Stimulated activated effector memory CD8-positive, alpha-beta T cell treated with anti-CD3 and anti-CD28 coated beads, Interleukin-12 subunit alpha, Interleukin-12 subunit beta, amount 100 ng/mL, for 72 hours (primary cell): ENCODE data around the gene KIF21A.

Experiments
- ATAC-seq: fragments of 150-1000 bp; cut with Tn5 transposase; 2 replicates; pipeline ENCODE4 v1.10.0; 2021
- DNase-seq, 2 donors: peaks; one replicate each; pipeline ENCODE4 v3.0.0; 2021 to 2022; ENCODE audit warnings: low spot score in 2 of 2
- H3K27ac Mint-ChIP-seq: one replicate; pipeline ENCODE4 v1.8.0; 2022; ENCODE audit warnings: mild to moderate bottlenecking, mixed read lengths
- H3K36me3 Mint-ChIP-seq: one replicate; pipeline ENCODE4 v1.8.0; 2022; ENCODE audit warnings: mild to moderate bottlenecking, mixed read lengths
- H3K4me1 Mint-ChIP-seq: one replicate; pipeline ENCODE4 v1.8.0; 2022; ENCODE audit warnings: mixed read lengths
- H3K4me3 Mint-ChIP-seq: one replicate; pipeline ENCODE4 v1.8.0; 2022; ENCODE audit warnings: mild to moderate bottlenecking, mixed read lengths
- H3K9me3 Mint-ChIP-seq: one replicate; pipeline ENCODE4 v1.8.0; 2022; ENCODE audit warnings: mixed read lengths

KIF21A gene

DNA sequence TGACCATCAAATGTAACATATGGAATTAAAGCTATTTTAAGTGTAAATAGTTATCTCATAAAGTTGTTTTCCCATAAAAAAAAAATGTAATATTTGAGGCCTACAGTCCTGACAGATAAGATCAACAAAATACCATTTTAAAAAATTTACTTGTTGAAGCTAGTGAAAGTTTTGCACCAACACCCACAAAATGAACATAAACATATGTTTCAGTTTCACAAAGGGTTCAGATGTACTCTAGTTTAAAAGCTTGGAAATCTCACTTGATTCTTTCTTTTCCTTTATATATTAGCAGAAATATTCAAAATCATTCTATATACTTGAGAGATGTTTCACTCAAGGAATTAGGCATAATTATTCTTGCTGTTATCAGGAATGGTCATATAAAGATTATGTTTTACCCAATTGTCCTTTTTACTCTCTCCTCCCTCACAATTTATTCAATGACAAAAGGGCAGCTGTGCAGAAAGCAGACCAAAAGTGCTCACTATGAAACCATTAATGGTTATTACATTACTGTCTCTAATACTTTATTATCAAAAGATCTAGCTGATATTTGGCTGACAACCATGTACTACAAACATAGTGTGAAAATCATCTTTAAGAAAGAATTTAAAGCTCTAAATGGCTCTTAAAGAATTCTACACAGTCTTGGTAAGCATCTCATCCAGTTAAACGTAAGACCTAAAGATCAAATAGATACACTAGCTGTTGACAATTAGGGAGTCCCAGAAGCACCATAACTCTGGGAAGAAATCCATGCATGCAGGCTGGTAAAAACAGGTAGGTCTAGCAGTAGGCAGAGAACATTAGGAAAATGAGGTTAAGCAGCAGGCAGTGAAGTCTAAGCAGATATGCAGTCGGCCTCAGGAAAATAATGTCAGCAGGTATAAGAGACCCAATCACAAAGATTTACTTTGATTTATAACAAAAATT lies 28.8 kb downstream of the KIF21A start:
- H3K9me3 Mint-ChIP-seq, result no peaks in the 10 kb centered on the region
- no peak overlapping the region for H3K4me3 Mint-ChIP-seq
- ATAC-seq (no peak), DNase-seq (no peak)
- H3K27ac Mint-ChIP-seq, result no peak overlapping the region
- peaks cover 11% of the 10 kb centered on the region for H3K36me3 Mint-ChIP-seq
- peaks cover 13% of the 10 kb centered on the region for H3K4me1 Mint-ChIP-seq

DNA sequence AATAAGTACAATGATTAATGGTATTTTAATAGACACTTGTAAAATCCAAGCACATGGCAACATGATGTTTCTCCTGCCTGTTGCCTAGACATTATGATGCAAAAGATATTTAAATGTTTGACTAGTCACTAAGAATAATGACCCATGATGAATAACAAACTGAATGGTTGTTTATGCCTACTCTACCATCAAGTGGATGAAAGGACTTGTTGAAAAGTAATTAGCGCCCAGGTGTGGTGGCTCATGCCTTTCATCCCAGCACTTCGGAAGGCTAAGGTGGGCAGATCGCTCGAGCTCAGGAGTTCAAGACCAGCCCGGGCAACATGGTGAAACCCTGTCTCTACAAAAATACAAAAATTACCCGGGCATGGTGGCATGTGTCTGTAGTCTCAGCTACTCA lies 30.7 kb downstream of the KIF21A start:
- Mint-ChIP-seq H3K9me3 (no peaks in the 10 kb centered on the region), H3K27ac (no peak overlapping the region), H3K36me3 (peaks cover 11% of the 10 kb centered on the region), H3K4me1 (peaks cover 26% of the 10 kb centered on the region), H3K4me3 (no peak overlapping the region)
- DNase-seq (no peak), ATAC-seq (no peak)

DNA sequence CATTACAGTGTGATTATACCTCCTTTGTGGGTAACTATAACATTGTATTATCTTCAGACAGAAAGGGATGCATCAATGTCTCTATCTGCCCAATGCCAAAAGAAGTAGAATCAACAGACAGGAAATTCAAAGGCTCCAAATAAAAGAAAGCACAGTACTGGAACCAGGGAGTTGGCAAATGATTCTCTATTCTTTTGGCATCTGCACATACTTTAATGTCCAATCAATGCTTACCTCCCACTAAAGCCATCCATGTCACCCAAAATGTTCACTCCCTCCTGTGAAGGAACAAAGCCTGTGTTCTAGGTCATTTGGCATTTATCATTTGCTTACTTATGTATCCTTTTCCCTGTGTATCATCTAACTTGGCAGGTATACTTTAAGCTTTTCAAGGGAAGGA lies 36.7 kb downstream of the KIF21A start:
- no peaks in the 10 kb centered on the region for H3K9me3 Mint-ChIP-seq
- no peaks in the 10 kb centered on the region for H3K36me3 Mint-ChIP-seq
- peaks cover 34% of the 10 kb centered on the region for H3K4me1 Mint-ChIP-seq
- H3K27ac Mint-ChIP-seq, result peak overlapping the region; percentile 7
- DNase-seq (no peak), ATAC-seq (no peak)
- H3K4me3 Mint-ChIP-seq, result peak overlapping the region; percentile 6

DNA sequence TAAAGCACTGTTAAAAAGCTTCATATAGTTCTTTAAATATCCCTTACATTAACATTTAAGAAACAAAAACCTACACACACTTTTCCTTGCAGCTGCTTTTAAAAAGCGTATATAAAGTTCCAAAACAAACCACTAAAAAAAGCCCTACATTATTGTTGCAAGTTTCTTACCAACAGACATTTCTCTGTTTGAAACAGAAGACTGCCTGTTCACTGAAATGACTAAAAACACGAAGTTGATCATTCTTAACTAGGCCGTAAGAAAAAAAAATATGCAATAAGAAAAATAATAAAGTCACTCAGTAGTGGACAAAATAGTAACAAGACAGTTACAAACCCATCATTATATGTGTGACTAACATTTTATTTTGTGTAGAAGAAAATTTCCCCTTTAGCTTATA lies 37.3 kb downstream of the KIF21A start:
- ATAC-seq (peak; percentile 70), DNase-seq (no peak)
- H3K9me3 Mint-ChIP-seq, result no peaks in the 10 kb centered on the region
- peaks cover 34% of the 10 kb centered on the region for H3K4me1 Mint-ChIP-seq
- H3K27ac Mint-ChIP-seq, result no peak overlapping the region
- no peaks in the 10 kb centered on the region for H3K36me3 Mint-ChIP-seq
- H3K4me3 Mint-ChIP-seq, result peak overlapping the region; percentile 6

DNA sequence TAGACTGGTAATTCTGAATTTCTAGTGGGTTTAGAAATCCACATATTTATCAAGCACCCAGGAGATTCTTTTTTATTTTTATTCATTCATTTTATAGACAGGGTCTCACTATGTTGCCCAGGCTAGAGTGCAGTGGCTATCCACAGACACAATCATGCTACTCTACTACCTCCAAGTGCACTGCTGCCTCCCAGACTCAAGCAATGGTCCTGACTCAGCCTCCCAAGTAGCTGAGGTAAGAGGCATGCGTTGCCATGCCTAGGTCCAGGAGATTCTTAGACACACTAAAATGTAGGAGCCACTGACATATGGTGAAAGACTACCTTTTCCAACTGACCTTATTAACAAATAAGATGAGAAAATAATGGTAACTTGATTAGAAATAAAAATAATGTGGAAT lies 38.9 kb downstream of the KIF21A start:
- peaks cover 34% of the 10 kb centered on the region for H3K4me1 Mint-ChIP-seq

DNA sequence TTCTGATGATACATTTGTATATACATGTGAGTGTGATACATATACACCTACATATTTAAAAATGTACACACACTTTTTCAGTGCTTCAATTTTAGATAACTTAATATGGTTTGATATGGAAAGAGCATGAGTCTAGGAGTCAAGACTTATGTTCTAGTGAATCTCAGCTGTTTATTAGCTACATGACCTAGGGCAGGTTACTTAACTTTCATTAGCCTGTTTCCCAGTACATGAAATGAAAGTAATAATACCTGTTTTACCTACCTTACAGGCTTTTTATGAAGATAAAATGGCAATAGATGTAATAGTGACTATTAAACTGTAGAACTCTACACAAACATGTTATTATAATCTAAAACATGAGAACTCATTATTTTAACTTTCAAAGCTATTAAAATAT lies 39.5 kb downstream of the KIF21A start:
- Mint-ChIP-seq H3K9me3 (no peaks in the 10 kb centered on the region), H3K36me3 (no peaks in the 10 kb centered on the region), H3K27ac (no peak overlapping the region), H3K4me3 (no peak overlapping the region), H3K4me1 (peaks cover 30% of the 10 kb centered on the region)
- DNase-seq, result no peak
- no peak for ATAC-seq

More for the DNA sequence above, 38.9 kb downstream of the KIF21A start:
- Mint-ChIP-seq H3K27ac (no peak overlapping the region), H3K36me3 (no peaks in the 10 kb centered on the region), H3K4me3 (no peak overlapping the region), H3K9me3 (no peaks in the 10 kb centered on the region)
- DNase-seq (no peak), ATAC-seq (no peak)

DNA sequence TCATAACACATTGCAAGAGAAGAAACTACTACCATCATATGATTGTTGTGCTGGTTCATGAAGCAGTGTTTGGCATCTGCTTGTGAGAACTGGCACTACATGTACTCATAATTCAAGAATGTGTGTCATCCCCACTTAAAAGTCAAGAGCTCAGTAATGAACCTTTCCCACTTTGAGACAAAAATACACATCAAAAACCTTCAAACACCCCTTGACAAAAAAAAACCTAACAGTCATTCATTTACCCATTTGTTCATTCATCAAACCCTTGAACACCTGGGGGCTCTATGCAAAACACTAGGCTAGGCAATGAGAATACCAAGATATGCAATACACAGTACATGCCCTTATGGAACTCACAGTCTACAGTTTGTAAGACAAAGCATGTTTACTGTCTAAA lies 40.0 kb downstream of the KIF21A start:
- no peak overlapping the region for H3K27ac Mint-ChIP-seq
- ATAC-seq (peak; percentile 89), DNase-seq (no peak)
- H3K9me3 Mint-ChIP-seq, result no peaks in the 10 kb centered on the region
- H3K36me3 Mint-ChIP-seq, result no peaks in the 10 kb centered on the region
- H3K4me3 Mint-ChIP-seq, result no peak overlapping the region
- H3K4me1 Mint-ChIP-seq, result peaks cover 28% of the 10 kb centered on the region

DNA sequence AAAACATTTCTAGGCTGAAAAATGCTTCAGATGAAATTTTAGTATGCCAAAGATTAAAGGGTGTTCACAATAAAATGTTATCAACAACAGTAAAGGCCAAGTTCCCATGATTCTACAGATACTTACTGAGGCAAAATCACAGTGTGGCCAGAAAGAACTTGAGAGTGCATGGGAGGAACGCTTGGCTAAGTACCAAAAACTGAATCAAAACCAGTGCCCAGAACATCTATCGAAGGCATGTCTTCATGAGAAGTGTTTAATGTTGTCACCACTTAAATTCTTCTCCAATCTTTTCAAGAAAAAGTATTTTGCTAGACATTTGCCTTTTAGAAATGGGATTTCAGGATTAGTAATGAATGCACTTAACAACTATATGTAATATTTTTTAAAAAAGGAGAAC lies 41.5 kb downstream of the KIF21A start:
- Mint-ChIP-seq H3K4me1 (peaks cover 14% of the 10 kb centered on the region), H3K9me3 (no peaks in the 10 kb centered on the region), H3K36me3 (no peaks in the 10 kb centered on the region), H3K4me3 (no peak overlapping the region), H3K27ac (no peak overlapping the region)
- ATAC-seq (no peak), DNase-seq (no peak)

DNA sequence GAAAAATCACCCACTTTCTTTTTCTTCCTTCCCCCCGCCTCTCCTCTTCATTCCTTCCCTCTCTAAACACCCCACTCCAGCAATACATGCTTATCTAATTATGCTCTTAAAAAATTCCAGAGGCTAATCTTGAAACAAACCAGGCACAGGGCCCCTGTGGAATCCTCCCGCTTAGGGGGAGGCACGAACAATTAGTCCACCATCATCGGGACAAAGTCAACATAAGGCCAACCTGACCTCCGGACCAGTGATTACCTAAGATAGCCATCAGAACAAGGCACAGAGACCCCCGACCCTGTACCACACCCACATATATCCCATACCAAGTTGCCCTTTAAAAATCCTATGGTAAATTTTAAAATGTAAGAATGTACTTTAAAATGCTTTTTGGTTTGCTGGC lies 47.1 kb downstream of the KIF21A start:
- no peak for ATAC-seq
- DNase-seq, result no peak
- peaks cover 2% of the 10 kb centered on the region for H3K9me3 Mint-ChIP-seq
- peaks cover 16% of the 10 kb centered on the region for H3K4me1 Mint-ChIP-seq
- H3K4me3 Mint-ChIP-seq, result no peak overlapping the region
- H3K36me3 Mint-ChIP-seq, result no peaks in the 10 kb centered on the region
- no peak overlapping the region for H3K27ac Mint-ChIP-seq

DNA sequence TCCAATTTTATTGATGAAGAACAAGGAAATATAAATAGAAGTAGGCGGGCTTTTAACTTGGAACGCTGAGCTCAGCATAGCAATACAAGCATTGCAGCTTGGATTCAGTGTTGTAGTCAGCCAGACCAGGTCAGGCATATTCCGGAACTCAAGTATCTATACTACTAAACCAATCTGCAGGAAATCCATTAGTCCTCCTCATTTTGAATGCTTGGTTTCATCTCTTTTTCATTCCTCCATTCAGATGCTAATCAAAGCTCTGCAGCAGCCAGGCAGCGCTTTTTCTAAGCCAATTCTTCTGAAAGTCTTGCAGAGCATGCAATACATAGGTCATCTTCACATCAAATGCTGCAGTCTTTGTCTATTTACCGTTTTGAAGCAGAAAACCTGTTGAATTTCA lies 49.0 kb downstream of the KIF21A start:
- no peak for ATAC-seq
- Mint-ChIP-seq H3K27ac (no peak overlapping the region), H3K9me3 (peaks cover 2% of the 10 kb centered on the region), H3K36me3 (no peaks in the 10 kb centered on the region), H3K4me1 (peaks cover 16% of the 10 kb centered on the region), H3K4me3 (no peak overlapping the region)
- DNase-seq, result no peak

DNA sequence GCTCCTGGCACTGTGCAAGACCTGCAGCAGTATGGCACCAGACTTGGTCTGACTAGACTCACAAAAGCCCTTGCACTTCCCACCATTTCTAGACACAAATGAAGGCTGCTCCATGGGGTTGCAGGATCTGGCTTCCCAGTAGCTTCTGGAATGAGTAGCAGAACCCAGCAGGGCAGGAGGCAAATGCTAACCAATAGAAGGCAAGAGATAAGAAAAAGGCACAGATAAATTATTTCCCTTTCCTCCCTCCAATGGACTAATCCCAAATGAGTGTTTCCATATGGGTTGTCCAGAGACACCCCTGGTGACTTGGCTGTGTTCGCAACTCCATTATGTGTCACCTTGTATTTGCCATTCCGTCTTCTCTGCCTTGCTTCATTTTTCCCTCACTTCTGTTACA lies 49.7 kb downstream of the KIF21A start:
- H3K9me3 Mint-ChIP-seq, result peaks cover 2% of the 10 kb centered on the region
- H3K4me1 Mint-ChIP-seq, result peaks cover 16% of the 10 kb centered on the region
- H3K4me3 Mint-ChIP-seq, result no peak overlapping the region
- no peak for DNase-seq
- H3K36me3 Mint-ChIP-seq, result no peaks in the 10 kb centered on the region
- no peak overlapping the region for H3K27ac Mint-ChIP-seq
- no peak for ATAC-seq

DNA sequence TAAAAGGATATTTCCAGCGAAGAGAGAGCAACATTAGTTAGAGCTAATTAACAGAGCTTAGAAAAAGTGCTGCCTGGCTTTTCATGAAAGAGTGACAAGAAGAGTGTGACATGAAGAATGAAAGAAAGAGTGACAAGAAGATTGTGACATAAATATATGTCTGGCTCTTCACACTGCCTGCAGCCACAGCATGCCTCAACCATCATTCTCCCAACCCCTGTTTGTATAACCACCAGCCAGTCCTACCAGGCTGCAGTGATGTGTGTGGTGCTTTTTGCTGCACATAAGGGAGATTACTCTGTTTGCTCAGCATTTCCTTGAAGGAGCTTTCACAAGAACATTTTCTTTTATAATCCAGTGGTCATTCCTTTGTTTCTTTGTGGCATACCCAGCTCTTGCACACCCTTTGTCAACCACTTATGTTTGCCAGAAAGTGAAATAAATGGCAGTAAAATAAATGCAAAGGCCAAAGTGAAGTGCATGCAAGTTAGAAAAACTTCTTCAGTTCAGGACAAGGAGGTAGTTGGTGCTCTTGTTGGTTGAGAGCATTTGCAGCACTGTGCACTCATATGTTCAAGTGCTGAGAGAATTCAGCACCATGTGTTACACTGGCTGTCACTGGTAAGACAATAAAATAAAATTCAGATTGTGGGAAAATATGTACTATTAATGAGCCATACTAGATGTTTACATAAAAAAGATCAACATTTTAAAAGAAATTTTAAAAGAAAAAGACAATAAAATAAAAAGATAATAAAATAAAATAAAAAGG lies 50.6 kb downstream of the KIF21A start:
- Mint-ChIP-seq H3K9me3 (peaks cover 2% of the 10 kb centered on the region), H3K4me1 (peaks cover 16% of the 10 kb centered on the region), H3K27ac (peak overlapping the region; percentile 23), H3K4me3 (no peak overlapping the region), H3K36me3 (no peaks in the 10 kb centered on the region)
- DNase-seq, result no peak
- no peak for ATAC-seq

DNA sequence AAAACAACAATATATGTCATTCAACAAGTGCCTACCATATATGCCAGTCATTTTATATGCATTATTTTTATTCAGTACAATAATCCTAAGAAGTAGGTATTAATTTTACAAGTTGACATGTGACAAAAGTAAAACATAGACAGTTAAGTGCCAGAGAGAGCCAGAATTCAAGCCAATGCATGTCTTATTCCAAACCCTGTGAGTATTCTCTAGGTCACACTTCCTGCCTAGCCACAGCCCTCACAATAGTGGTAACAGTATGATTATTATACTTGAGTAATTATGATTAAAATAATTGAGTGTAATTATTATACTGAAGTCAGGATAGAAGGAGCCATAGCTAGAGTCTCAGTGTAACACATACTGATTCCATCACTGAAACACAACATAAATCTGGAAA lies 52.2 kb downstream of the KIF21A start:
- peaks cover under 1% of the 10 kb centered on the region for H3K9me3 Mint-ChIP-seq
- H3K4me1 Mint-ChIP-seq, result peaks cover 12% of the 10 kb centered on the region
- DNase-seq (no peak), ATAC-seq (peak; percentile 40)
- no peak overlapping the region for H3K4me3 Mint-ChIP-seq
- no peak overlapping the region for H3K27ac Mint-ChIP-seq
- no peaks in the 10 kb centered on the region for H3K36me3 Mint-ChIP-seq

DNA sequence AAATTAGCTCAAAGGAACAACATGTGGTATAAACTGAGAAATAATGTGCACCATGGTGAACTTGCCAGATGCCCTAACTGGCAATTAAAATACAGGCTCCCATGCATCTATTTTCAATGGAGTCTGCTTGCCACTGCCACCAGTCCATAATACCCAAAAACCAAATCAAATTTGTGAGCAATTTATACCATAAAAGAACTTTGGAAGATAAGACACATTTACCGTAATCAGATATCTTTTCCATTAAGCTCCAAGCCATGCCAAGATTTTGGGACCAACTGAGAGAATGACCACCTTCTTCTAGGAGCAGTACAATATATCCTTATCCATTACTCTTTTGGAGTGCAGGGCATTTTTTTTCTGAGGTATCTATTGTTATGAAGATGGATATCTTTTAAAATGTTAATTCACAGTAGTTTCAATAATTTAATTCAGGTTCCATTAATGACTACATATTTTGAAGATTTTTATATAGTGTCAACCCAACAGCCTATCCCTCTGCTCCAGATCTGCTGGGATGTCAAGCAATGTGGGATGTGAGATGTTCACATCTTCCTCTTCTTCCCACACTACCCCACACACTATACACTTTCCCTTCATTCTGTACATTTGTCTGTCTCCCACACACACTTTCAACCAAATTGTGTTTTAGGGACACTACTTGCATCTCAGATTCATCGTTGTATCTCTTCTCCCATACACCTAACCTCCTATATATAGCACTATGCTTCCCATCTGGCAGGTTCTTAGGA lies 53.3 kb downstream of the KIF21A start:
- Mint-ChIP-seq H3K27ac (no peak overlapping the region), H3K4me1 (peaks cover under 1% of the 10 kb centered on the region), H3K4me3 (no peak overlapping the region), H3K36me3 (no peaks in the 10 kb centered on the region), H3K9me3 (no peaks in the 10 kb centered on the region)
- ATAC-seq, result no peak
- no peak for DNase-seq

DNA sequence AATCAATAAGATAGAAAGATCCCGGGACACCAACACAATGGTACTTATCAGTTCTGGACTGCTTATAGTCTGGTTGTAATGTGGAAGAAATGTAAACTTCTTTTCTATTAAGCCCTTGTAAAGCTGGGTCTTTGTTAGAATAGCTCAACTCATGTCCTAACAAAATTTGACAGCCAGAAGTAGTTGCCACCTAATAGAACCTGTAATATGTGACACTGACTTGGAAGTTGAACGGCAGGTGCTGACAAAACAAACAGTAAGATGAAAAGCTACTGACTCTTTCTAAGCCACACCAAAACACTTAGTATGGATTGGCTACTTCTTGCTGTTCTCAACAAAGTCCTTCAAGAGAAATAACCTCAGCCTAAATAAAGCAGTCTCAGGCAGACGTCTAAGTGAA lies 56.6 kb downstream of the KIF21A start:
- ATAC-seq, result no peak
- peak overlapping the region; percentile 29 for H3K27ac Mint-ChIP-seq
- H3K36me3 Mint-ChIP-seq, result no peaks in the 10 kb centered on the region

More for the DNA sequence above, 56.6 kb downstream of the KIF21A start:
- H3K4me1 Mint-ChIP-seq, result no peaks in the 10 kb centered on the region
- DNase-seq, result no peak
- H3K9me3 Mint-ChIP-seq, result no peaks in the 10 kb centered on the region
- no peak overlapping the region for H3K4me3 Mint-ChIP-seq
